Stimulated activated CD8-positive, alpha-beta memory T cell treated with anti-CD3 and anti-CD28 coated beads, Interleukin-2, amount 100 ng/mL, for 48 hours (primary cell): ENCODE data around the gene ETS1.
"Not testable (repeated sequence)": the region's sequence is repeated elsewhere in the genome, so short reads cannot be mapped to it uniquely, and the experiment has no call there.

ENCODE experiments used
- DNase-seq, 2 donors: peaks; one replicate each; pipeline ENCODE4 v3.0.0-alpha.2; 2020; ENCODE audit warnings: low read depth in 2 of 2

ETS1 gene

GRCh38 chr11:128465531-128465930, 121.8 kb downstream of the ETS1 start:
- no peak for DNase-seq

- DNase-seq: no peak
Measured at GRCh38 chr11:128464878-128465450, 122.4 kb downstream of the ETS1 start.

- no peak for DNase-seq
Measured at GRCh38 chr11:128463979-128464378, 123.4 kb downstream of the ETS1 start.

DNA sequence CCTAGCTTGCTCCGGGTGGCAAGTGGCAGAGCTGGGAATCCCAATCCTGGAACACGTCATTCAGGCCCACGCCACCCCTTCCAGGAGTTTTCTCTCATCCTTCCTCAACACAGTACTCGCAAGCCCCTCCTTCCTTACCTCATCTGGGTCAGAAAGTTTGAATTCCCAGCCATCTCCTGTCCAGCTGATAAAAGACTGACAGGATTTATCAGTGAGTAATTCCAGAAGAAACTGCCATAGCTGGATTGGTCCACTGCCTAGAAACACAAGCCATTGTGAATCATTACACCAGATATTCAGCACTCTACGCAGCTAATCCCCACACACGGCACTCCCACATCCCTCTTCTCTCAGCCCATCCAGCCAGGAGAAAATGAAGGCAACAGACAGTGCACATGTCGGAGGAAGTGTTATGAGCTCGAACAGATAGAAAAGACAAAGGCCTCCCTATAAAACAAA, 124.0 kb downstream of the ETS1 start:
- no peak for DNase-seq

- no peak for DNase-seq
Measured at GRCh38 chr11:128462922-128463321, 124.4 kb downstream of the ETS1 start.

GRCh38 chr11:128462189-128462588, 125.2 kb downstream of the ETS1 start:
- DNase-seq: no peak

DNA sequence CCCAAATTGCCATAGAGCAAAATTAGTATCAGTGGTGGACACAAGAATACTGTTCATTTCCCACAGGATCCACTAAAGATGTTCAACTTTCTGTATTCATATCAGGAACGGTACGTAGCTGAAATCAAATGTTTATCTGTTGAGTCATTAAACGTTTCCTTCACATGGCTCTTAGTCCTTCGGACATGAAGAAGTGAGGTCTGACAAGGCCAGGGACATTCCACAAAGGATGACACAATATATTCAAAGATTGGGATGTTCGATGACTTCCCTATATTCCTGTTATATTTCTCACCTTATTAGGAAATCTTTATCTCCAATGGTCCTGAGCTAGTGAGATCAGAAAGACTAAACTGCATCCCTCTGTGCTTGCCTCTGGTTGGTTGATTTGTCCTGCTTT, 129.0 kb downstream of the ETS1 start:
- DNase-seq: no peak

DNA sequence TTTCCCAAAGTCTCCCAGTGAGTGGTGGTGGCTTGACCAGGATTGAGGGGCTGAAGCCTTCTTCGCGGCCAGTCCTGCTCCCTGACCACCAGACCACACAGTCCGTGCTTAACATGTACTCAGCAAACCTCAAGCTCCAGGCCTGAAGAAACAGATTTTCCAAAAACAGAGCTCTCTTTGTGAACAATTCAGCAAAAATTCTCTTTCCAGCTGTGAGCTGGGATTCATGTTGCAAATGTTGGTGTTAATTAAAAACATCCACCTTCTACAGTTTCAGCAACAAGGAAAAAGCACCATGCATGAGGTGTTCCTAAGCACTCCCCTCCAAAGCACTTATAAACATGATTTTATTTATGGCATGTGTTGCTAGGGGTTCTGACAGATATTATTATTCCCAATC, 129.5 kb downstream of the ETS1 start:
- DNase-seq: no peak

- no peak for DNase-seq
Measured at GRCh38 chr11:128456566-128457268, 130.6 kb downstream of the ETS1 start.

GRCh38 chr11:128455766-128456165, 131.6 kb downstream of the ETS1 start:
- no peak for DNase-seq

DNA sequence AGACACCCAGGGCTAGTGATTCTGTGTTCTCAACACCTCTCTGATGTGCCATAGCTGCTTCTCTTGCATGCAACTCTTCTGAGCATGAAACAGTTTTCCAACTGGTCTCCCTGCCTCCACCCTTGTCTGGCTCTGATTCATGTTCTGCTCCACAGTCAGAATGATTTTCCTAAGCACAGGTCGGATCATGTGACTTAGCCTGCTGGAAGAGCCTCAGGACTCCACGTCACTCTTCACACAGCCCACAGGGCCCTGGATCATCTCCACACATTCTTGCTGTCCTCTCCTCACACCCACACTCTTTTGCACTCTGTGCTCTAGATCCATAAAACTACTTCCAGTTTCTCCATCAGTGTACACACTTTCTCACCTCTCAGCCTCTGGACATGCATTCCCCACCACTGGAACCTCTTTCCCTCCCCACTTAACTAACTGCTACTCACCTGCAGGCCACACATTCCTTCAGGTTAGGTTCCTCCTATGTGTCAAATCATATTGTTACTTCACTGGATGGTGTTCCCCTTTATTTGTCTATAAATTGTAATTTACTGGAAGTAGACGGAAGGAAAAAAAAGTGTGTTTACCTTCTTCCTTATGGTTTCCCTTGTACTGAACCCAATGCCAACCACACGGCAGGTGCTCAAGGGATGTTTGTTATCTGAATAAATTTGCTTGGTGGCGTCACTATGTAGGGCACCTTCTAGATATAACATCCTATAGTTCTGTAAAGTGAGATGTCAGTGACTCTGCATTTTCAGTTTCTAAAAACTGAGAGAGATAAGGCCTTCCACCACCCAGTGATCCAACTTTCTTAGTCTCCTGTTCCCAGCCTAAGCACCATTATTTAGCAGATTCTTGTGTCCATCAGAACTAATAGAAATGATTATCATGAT, 133.7 kb downstream of the ETS1 start:
- DNase-seq: no peak

DNA sequence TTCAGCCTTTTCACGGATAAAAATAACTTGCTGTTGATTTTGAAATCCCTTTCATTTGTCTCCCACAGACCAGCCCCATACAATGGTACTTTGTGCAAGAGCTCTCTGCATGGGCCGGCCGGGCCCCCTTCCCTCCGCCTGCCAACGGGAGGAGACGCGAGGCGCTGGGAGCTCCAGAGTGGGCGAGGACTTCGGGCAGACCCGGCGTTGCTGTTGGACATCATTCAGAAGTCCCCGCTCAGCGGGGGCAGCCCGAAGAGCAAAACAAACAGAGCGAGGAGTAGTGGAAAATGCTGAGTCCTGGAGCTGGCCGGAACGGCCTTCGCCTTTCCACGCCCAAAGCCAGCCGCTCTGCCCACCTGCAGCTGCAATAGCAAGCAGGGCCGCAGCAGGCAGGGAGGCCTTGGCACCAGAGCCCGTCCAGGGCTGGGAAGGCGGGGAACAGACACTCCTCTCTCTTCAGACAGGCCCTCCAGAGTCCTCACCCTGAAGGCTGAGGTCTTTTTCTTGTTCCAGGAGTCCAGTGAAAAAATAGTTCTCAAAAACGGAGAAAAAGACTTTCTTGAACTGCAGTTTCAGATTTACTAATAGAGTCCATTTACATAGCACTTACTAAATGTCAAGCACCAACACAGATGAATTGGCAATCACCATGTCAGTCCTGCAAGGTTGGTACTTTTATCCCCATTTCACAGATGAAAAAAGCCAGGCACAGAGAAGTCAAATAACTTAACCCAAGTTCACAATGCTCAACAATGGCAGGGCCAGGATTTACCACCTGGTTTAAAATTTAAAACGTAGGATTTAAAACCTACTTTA, 135.5 kb downstream of the ETS1 start:
- no peak for DNase-seq

GRCh38 chr11:128450882-128451651, 136.3 kb downstream of the ETS1 start:
- DNase-seq: no peak

DNA sequence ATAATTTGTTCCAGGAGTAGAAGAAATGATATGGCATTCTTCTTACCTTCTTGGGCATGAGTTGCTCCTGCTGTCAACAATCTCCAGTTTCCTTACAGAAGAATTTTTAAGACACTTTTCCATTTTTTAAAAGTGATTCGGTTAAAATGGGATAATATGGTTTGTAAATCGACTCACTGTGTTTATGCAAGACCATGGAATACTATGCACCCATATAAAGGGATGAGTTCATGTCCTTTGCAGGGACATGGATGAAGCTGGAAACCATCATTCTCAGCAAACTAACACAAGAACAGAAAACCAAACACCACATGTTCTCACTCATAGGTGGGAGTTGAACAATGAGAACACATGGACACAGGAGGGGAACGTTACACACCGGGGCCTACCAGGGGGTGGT, 136.9 kb downstream of the ETS1 start:
- DNase-seq: not testable (repeated sequence)

DNA sequence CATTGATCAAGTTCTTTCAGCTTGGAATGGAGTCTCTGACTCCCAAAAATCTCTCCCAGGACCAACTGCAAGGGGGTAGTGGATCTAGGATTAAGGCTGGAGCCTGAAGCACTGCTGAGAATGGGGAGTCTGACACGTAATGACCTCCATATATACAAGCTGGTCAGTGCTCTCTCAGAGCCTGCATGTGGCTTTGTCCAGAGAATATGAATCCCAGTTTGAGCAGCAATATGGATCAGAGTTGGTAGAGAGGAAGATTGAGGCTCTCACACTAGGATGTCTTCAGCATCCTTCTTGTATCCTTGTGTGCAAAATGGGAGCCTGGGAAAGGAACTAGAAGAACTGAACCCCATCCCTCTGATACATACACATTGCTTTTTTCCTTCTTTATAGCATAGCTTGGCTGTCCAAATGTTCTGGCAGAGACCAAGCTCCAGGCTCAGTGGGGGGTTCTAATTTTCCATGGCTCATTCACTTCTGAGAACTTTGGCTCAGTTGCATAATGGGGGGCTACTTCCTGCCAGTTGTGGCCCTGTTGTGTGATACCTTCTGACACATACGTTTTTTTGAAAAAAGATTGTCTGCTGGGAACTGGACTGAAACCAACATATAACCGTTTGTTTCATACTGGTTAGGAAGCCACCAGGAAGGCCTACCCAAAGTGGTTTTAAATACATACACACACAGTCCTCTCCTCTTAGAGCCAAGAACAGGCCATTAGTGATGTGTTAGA, 138.2 kb downstream of the ETS1 start:
- no peak for DNase-seq

- no peak for DNase-seq
Measured at GRCh38 chr11:128448200-128448886, 139.0 kb downstream of the ETS1 start.

- no peak for DNase-seq
Measured at GRCh38 chr11:128447233-128447632, 140.1 kb downstream of the ETS1 start.

DNA sequence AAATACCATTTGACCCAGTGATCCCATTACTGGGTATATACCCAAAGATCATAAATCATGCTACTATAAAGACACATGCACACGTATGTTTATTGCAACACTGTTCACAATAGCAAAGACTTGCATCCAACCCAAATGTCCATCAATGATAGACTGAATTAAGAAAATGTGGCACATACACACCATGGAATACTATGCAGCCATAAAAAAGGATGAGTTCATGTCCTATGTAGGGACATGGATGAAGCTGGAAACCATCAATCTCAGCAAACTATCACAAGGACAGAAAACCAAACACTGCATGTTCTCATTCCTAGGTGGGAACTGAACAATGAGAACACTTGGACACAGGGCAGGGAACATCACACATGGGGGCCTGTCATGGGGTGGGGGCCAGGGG, 141.4 kb downstream of the ETS1 start:
- DNase-seq: not testable (repeated sequence)

DNA sequence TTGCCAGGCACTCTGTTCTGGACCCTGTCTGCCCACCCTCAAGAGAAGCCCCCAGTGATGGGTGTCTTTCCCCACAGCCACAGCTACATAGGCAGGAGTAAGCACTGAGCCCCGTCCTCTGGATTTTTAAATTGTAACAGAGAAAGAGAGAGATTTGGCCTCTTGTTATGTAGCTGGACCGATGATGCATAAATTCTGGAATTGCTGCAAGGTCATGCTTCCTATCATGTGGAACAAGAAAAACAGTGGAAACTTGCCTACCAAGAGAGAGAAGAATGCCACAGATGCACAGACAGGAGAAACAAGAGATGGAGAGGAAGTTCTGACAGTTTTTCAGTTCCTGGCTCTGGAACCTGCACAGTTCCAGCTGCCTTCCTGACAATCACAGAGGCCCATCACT, 150.2 kb downstream of the ETS1 start:
- DNase-seq: no peak

DNA sequence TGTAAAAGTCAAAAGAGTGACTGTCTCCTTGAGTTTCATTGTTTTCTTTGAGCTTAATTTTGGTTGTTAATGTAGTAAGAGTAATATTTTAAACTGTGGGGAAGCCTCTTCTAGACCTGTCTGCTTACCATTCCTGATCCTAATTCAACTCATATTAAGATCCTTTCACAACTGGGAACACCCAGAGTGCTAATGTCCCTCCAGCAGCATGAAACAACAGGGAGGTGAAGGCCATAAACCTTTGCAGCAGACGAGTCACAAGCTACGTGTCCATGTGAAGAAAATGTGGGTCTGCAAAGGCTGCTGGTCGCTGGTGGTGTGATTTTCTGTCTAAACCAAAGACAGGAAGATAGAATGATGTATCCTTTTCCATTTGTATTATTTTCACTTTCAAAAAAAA, 152.5 kb downstream of the ETS1 start:
- DNase-seq: no peak
